B cell (primary cell): Measurements from ENCODE around the gene PLCG2.

ENCODE experiments used
- CTCF ChIP-seq: fragments of 200-600 bp; IDR thresholded peaks from one replicate; pipeline ENCODE4 v1.8.0; 2022; ENCODE audit warnings: antibody characterized with exemption, mild to moderate bottlenecking
- EZH2 ChIP-seq: IDR thresholded peaks from 2 replicates; pipeline ENCODE4 v1.6.1; 2012; ENCODE audit warnings: borderline replicate concordance, low read depth, mild to moderate bottlenecking, moderate library complexity, low read length; ENCODE audit not compliant: insufficient read depth, poor library complexity, severe bottlenecking

- TF ChIP-seq CTCF (no peak), EZH2 (no peak)
Observed at GRCh38 chr16:81821436-81822128, 42.5 kb downstream of the PLCG2 start.
